GM19023 (cell line): ENCODE measurements around the gene EXTL2.
"Not testable (repeated sequence)": the region's sequence is repeated elsewhere in the genome, so short reads cannot be mapped to it uniquely, and the experiment has no call there.

ENCODE experiments used
- ATAC-seq: cut with Tn5 transposase; IDR thresholded peaks from one replicate; pipeline ENCODE4 v1.9.1; 2021; ENCODE audit warnings: mild to moderate bottlenecking, moderate library complexity; ENCODE audit not compliant: unreplicated experiment

Gene EXTL2

GRCh38 chr1:100861379-100861778, 33.3 kb downstream of the EXTL2 start:
- ATAC-seq, result no peak

- no peak for ATAC-seq
Observed at GRCh38 chr1:100860397-100860991, 34.1 kb downstream of the EXTL2 start.

GRCh38 chr1:100855116-100855515, 39.5 kb downstream of the EXTL2 start:
- ATAC-seq, result not testable (repeated sequence)

GRCh38 chr1:100852976-100853375, 41.7 kb downstream of the EXTL2 start:
- ATAC-seq, result no peak

DNA sequence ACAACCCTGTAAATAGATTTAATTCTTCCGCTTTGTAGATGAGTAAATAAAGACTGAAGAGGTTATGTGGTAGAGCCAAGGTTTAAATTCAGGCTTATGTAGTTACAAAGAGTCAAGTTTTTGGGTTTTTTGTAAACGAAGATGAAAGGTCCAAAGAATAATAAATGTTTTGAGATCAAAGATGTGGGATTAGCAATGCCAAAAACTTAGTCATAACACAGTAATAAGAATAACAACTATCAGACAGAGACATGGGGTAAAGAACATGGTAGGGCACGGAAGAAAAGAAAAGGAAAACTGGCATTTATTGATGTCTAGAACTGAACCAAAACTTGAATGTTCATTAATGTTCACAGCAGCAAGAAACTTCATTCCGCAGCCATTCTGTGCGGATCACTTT, 42.9 kb downstream of the EXTL2 start:
- no peak for ATAC-seq

GRCh38 chr1:100847361-100848082, 47.1 kb downstream of the EXTL2 start:
- ATAC-seq, result no peak

- not testable (repeated sequence) for ATAC-seq
Observed at GRCh38 chr1:100843160-100843559, 51.5 kb downstream of the EXTL2 start.

- ATAC-seq, result no peak
Observed at GRCh38 chr1:100835866-100836842, 58.5 kb downstream of the EXTL2 start.

DNA sequence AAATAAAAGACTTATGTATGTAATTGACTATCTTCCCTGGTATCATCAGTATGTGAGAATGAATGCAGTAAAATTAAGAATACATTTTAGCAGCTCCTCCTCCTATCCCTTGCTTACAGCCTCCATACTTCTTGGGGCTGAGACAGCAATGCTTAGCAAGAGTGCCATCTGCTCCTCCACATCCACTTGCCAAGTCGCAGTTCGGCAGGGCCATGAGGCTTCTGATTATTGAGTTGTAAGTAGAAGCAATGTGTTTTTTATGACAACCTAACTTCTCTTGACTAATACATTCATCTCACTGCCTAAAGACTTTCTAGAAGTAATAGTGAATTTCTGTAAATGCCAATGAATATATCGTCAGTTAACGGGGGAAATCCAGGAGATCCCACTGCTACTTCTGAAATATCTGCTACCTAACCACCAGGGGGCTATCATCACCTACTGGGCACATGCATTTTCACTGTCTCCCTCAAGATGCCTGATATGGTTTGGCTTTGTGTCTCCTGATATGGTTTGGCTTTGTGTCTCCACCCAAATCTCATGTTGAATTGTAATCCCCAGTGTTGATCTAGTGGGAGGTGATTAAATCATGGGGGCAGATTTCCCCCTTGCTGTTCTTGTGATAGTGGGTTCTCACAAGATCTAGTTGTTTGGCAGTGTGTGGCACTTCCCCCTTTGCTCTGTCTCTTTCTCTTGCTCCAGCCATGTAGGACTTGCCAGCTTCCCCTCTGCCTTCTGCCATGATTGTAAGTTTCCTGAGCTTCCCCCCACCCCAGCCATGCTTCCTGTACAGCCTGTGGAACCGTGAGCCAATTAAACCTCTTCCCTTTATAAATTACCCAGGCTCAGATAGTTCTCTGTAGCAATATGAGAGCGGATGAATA, 59.6 kb downstream of the EXTL2 start:
- peak; percentile 70 for ATAC-seq

DNA sequence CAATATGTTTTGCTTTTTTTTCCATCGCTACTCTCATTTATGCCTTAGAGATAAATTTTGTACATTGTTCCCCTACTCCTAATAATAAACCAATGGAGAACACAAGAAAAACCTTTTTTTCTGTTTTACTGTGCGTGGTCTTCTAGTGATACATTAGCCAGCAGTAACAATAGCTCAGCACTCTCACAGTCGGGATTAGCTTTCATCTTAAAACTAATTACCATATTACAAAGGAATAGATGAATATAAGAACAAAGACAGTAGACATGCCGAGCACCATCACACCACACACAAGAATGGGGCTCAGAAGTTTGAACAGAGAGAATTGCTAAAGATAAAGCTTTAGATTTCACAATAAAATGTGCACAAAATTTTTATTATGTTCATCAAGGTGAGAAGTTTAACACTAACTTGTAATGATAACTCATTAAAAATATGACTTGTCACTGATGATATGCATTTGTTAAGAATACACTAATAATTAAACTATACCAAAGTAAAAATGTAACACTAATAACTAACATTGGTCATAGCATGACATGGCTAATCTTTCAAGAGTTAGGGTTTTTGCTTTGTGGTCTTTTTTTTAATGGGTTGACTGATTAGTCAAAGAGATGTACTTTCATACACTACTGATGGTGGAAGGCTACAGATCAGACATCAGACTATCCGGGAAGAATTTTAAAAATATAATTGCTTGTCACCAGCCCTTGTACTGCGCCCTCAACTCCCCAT, 61.8 kb downstream of the EXTL2 start:
- no peak for ATAC-seq

GRCh38 chr1:100825666-100826065, 69.0 kb downstream of the EXTL2 start:
- ATAC-seq, result not testable (repeated sequence)
